ENCODE results near the gene RDH8. TPM values are rescaled to one million over a fixed set of nuclear protein-coding genes. Genes with fewer than 3 reads are reported as not detected.

The RDH8 gene, protein sequence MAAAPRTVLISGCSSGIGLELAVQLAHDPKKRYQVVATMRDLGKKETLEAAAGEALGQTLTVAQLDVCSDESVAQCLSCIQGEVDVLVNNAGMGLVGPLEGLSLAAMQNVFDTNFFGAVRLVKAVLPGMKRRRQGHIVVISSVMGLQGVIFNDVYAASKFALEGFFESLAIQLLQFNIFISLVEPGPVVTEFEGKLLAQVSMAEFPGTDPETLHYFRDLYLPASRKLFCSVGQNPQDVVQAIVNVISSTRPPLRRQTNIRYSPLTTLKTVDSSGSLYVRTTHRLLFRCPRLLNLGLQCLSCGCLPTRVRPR
- total RNA-seq = not detected in 2 replicates

DNA sequence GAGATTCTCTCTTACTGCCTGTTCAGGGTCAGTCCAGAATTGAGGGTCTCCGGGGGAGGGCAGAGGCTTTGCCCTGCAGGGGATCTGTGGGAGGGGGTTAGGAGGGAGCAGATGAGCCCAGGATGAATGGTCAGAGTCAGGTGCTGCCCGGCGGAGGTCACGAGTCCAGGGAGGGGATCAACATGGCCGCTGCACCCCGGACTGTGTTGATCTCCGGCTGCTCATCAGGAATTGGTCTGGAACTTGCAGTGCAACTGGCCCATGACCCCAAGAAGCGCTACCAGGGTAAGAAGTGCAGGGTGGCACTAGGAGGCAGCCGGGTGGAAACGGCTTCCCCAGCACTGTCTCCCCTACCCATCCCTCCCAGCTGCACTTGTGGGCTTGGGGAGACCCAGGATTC lies at the start of gene RDH8:
Gene RDH8 (plus strand): TSS at position 168 of the 400 bp plus-strand sequence. CDS start 15 bp downstream, at position 183.

DNA sequence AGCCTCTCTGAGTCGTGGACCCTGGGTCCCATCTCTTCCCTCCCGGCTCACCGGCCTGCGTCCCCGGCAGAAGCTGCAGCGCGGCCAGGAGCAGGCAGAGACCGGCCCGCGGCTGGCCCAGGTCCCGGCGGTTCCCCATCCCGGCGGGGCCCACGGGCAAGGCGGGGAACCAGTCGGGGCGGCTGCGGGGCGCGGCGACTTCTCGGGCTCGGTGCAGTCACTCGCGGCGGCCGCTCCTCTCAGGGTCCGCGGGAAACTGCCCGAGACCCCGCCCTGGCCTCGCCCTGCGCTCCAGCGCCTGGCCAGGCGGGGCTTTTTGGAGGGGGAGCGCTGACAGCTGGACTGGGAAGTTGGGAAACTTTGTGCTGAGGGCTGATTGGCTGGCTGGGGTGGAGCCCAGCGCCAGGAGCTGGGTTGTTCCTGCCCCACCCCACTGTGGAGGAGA lies 3.0 kb upstream of the RDH8 start, which contains the start of gene COL5A3:
Gene COL5A3 (minus strand): TSS at position 258 of the 445 bp plus-strand sequence. CDS start 119 bp downstream, at position 139.

Small RNAs within 50 kb of the gene (small RNA-seq; reads per million reads assigned to genes)
- gene MIR5589 = not detected

Other genes starting within 250 kb of the RDH8 start
- 6.7 and 6.9 TPM in 2 replicates for gene ZNF846, start 244.7 kb upstream of the RDH8 start, total RNA-seq
- gene FBXL12, start 194.4 kb upstream of the RDH8 start, total RNA-seq = 16.5 and 17.3 TPM in 2 replicates
- 238 and 244 TPM in 2 replicates for gene UBL5, start 185.6 kb upstream of the RDH8 start, total RNA-seq
- 83.0 and 92.1 TPM in 2 replicates for gene PIN1, start 178.2 kb upstream of the RDH8 start, total RNA-seq
- 0.38 and 1.6 TPM in 2 replicates for gene OLFM2, start 77.0 kb upstream of the RDH8 start, total RNA-seq
- gene COL5A3, start 3.0 kb upstream of the RDH8 start, total RNA-seq = 0.67 TPM in 1 of 2 replicates, not detected in the other
- gene SHFL, start 72.8 kb downstream of the RDH8 start, total RNA-seq = 18.9 and 21.2 TPM in 2 replicates
- gene ANGPTL6, start 89.2 kb downstream of the RDH8 start, total RNA-seq = 0.33 TPM in 1 of 2 replicates, not detected in the other
- 33.8 and 34.6 TPM in 2 replicates for gene PPAN, start 92.9 kb downstream of the RDH8 start, total RNA-seq
- gene P2RY11, start 98.2 kb downstream of the RDH8 start, total RNA-seq = 3.0 and 3.3 TPM in 2 replicates
- gene EIF3G, start 106.4 kb downstream of the RDH8 start, total RNA-seq = 259 and 291 TPM in 2 replicates
- gene DNMT1, start 181.5 kb downstream of the RDH8 start, total RNA-seq = 40.5 and 65.2 TPM in 2 replicates
- gene S1PR2, start 217.8 kb downstream of the RDH8 start, total RNA-seq = 1.6 and 1.7 TPM in 2 replicates
- gene MRPL4, start 238.7 kb downstream of the RDH8 start, total RNA-seq = 56.5 and 57.3 TPM in 2 replicates

All from vein endothelial cell (primary cell).